Natural killer cell (primary cell): ENCODE data around the gene HSPB6. TPM values are rescaled to one million over a fixed set of nuclear protein-coding genes. Genes with fewer than 3 reads are reported as not detected.

ENCODE experiments used
- ATAC-seq, 3 donors: fragments of 150-1000 bp in 2 of 3; fragments of 200-7000 bp in 1 of 3; cut with Tn5 transposase; 1 replicate in 1 of 3; 2 replicates in 2 of 3; pipeline ENCODE4 v1.10.0; 2021; ENCODE audit warnings: mild to moderate bottlenecking in 2 of 3, moderate library complexity in 2 of 3
- DNase-seq, 2 donors: peaks; one replicate each; pipeline versions ENCODE4 v3.0.0 to v3.0.0-alpha.2; 2013 to 2021; ENCODE audit warnings: mixed read lengths in 1 of 2
- H3K27ac ChIP-seq: one replicate; pipeline ENCODE4 v1.5.1; 2013; ENCODE audit warnings: mild to moderate bottlenecking, low read length
- H3K27me3 ChIP-seq: one replicate; pipeline ENCODE4 v1.6.1; 2013; ENCODE audit warnings: low read length; ENCODE audit not compliant: control insufficient read depth, insufficient read depth
- H3K36me3 ChIP-seq: one replicate; pipeline ENCODE4 v1.6.1; 2013; ENCODE audit warnings: low read length; ENCODE audit not compliant: control insufficient read depth, insufficient read depth
- H3K4me1 ChIP-seq: one replicate; pipeline ENCODE4 v1.6.1; 2013; ENCODE audit warnings: low read length; ENCODE audit not compliant: control insufficient read depth, insufficient read depth
- H3K4me3 ChIP-seq: one replicate; pipeline ENCODE4 v1.5.1; 2013; ENCODE audit warnings: low read length
- H3K9me3 ChIP-seq: one replicate; pipeline ENCODE4 v1.6.1; 2013; ENCODE audit warnings: low read length; ENCODE audit not compliant: control insufficient read depth, insufficient read depth
- H3K27ac Mint-ChIP-seq, 2 donors: one replicate each; pipeline ENCODE4 v1.8.0; 2022; ENCODE audit warnings: mild to moderate bottlenecking in 2 of 2, mixed read lengths in 2 of 2, moderate library complexity in 1 of 2
- H3K27me3 Mint-ChIP-seq, 2 donors: one replicate each; pipeline ENCODE4 v1.8.0; 2022; ENCODE audit warnings: low read depth in 2 of 2, mixed read lengths in 2 of 2
- H3K36me3 Mint-ChIP-seq: one replicate; pipeline ENCODE4 v1.8.0; 2022; ENCODE audit warnings: mixed read lengths
- H3K4me1 Mint-ChIP-seq, 2 donors: one replicate each; pipeline ENCODE4 v1.8.0; 2022; ENCODE audit warnings: mixed read lengths in 2 of 2
- H3K4me3 Mint-ChIP-seq: one replicate; pipeline ENCODE4 v1.8.0; 2022; ENCODE audit warnings: mild to moderate bottlenecking, moderate library complexity, mixed read lengths
- H3K9me3 Mint-ChIP-seq, 2 donors: one replicate each; pipeline ENCODE4 v1.8.0; 2022; ENCODE audit warnings: mixed read lengths in 2 of 2
- WGBS: methylation state at CpG from one replicate; pipeline ENCODE4 v1.1.7; 2013; ENCODE audit warnings: missing lambda C conversion rate; ENCODE audit not compliant: insufficient coverage; 5-methylcytosine and 5-hydroxymethylcytosine counted together
- intact Hi-C: fragments of 100-400 bp; cut with micrococcal nuclease; formaldehyde crosslinking; loops from one replicate; pipeline ENCODE4 v1.14.2; 2022
- total RNA-seq, 4 donors: library from RNA; stranded (reverse); fragments of 120-200 nt in 1 of 4; gene quantifications; one replicate each; pipeline versions ENCODE4 v1.2.3 to v1.2.4, GENCODE V29; 2013 to 2022
- TF ChIP-seq, protein P1 (sequence below): fragments of 200-600 bp; IDR thresholded peaks from one replicate; pipeline ENCODE4 v1.8.0; 2022; ENCODE audit warnings: antibody characterized with exemption

The HSPB6 gene
- total RNA-seq, 3 donors from 2014 or later (not counting 1 experiment from before 2014, with no cell fraction given), result not detected

- 97% methylated on average over 31 of the region's 31 CpGs for WGBS
- no peak overlapping the region for H3K4me3 Mint-ChIP-seq
- Histone ChIP-seq H3K4me1 (no peaks in the 10 kb centered on the region), H3K27me3 (no peaks in the 10 kb centered on the region), H3K27ac (no peak overlapping the region), H3K36me3 (peaks cover 4% of the 10 kb centered on the region), H3K9me3 (no peaks in the 10 kb centered on the region), H3K4me3 (no peak overlapping the region)
- no peaks in the 10 kb centered on the region for H3K27me3 Mint-ChIP-seq
- intact Hi-C loops, result no loop called here
- H3K9me3 Mint-ChIP-seq, result no peaks in the 10 kb centered on the region
- ATAC-seq (no peak), DNase-seq (no peak)
- H3K4me1 Mint-ChIP-seq, result peaks cover 7 to 10% of the 10 kb centered on the region in 2 donors
- TF ChIP-seq, protein P1, sequence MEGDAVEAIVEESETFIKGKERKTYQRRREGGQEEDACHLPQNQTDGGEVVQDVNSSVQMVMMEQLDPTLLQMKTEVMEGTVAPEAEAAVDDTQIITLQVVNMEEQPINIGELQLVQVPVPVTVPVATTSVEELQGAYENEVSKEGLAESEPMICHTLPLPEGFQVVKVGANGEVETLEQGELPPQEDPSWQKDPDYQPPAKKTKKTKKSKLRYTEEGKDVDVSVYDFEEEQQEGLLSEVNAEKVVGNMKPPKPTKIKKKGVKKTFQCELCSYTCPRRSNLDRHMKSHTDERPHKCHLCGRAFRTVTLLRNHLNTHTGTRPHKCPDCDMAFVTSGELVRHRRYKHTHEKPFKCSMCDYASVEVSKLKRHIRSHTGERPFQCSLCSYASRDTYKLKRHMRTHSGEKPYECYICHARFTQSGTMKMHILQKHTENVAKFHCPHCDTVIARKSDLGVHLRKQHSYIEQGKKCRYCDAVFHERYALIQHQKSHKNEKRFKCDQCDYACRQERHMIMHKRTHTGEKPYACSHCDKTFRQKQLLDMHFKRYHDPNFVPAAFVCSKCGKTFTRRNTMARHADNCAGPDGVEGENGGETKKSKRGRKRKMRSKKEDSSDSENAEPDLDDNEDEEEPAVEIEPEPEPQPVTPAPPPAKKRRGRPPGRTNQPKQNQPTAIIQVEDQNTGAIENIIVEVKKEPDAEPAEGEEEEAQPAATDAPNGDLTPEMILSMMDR, result no peak
- H3K27ac Mint-ChIP-seq, result no peak overlapping the region
- no peaks in the 10 kb centered on the region for H3K36me3 Mint-ChIP-seq
These were observed 29.7 kb upstream of the HSPB6 start for GRCh38 chr19:35786299-35787160.

DNA sequence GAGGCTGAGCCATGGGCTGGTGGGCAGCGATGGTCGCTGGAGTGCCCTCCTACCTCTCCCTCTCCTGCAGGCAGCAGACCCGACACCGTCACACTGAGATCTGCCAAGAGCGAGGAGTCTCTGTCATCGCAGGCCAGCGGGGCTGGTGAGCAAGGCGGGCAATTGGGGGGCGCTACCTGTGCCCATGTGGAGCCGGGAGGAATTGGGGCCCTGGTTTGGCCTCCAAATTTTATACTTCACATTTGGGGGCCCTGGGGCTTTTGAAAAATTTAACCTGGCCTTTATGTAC, 28.5 kb upstream of the HSPB6 start:
- Histone ChIP-seq H3K36me3 (peaks cover 5% of the 10 kb centered on the region), H3K27ac (no peak overlapping the region), H3K27me3 (no peaks in the 10 kb centered on the region), H3K4me1 (no peaks in the 10 kb centered on the region), H3K4me3 (no peak overlapping the region), H3K9me3 (no peaks in the 10 kb centered on the region)
- Mint-ChIP-seq H3K4me1 (peaks cover 7 to 10% of the 10 kb centered on the region in 2 donors), H3K36me3 (no peaks in the 10 kb centered on the region), H3K4me3 (no peak overlapping the region), H3K9me3 (no peaks in the 10 kb centered on the region), H3K27ac (no peak overlapping the region), H3K27me3 (no peaks in the 10 kb centered on the region)
- TF ChIP-seq, protein P1, result no peak
- intact Hi-C loops, result no loop called here
- no peak for DNase-seq
- WGBS, result over 99% methylated on average over 10 of the region's 10 CpGs
- ATAC-seq, result no peak

DNA sequence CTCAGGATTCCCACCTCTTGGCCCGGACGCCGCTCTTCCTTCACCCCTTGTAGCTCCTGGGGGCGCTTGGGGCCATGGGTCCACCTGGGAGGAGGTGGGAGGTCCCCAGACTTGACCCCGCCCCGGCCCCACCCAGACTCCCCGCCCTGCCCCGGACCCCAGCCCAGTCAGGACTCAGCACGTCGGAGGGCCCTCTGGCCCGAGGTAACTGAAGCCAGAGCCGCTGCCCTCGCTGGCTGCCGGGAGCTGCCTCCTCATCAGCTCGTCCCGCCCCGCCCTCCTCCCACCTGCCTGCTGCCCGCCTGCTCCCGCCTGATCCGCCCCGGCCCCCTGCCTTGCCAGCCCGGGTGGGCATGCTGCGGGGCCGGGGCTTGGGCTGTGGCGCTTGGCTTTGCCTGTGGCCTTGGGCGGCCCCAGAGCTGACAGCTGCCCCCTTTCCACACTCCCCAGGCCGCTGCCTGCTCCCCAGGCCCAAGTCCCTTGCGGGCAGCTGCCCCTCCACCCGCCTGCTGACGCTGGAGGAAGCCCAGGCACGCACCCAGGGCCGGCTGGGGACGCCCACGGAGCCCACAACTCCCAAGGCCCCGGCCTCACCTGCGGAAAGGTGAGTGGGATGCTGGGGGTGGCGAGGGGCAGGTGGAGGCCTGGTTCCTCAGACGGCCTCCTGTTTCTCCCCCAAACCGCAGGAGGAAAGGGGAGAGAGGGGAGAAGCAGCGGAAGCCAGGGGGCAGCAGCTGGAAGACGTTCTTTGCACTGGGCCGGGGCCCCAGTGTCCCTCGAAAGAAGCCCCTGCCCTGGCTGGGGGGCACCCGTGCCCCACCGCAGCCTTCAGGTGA, 27.9 kb upstream of the HSPB6 start:
- H3K27ac Mint-ChIP-seq, result no peak overlapping the region
- intact Hi-C loops, result no loop called here
- Histone ChIP-seq H3K4me3 (no peak overlapping the region), H3K27me3 (no peaks in the 10 kb centered on the region), H3K27ac (no peak overlapping the region), H3K4me1 (no peaks in the 10 kb centered on the region), H3K36me3 (peaks cover 5% of the 10 kb centered on the region), H3K9me3 (no peaks in the 10 kb centered on the region)
- no peak for DNase-seq
- no peak for ATAC-seq
- peaks cover 7 to 10% of the 10 kb centered on the region in 2 donors for H3K4me1 Mint-ChIP-seq
- TF ChIP-seq, protein P1, result no peak
- H3K4me3 Mint-ChIP-seq, result no peak overlapping the region
- H3K9me3 Mint-ChIP-seq, result no peaks in the 10 kb centered on the region
- H3K27me3 Mint-ChIP-seq, result no peaks in the 10 kb centered on the region
- H3K36me3 Mint-ChIP-seq, result no peaks in the 10 kb centered on the region
- 92% methylated on average over 45 of the region's 45 CpGs for WGBS
